K562 (cell line): Measurements from ENCODE around the gene PHB1. TPM values are rescaled to one million over a fixed set of nuclear protein-coding genes. Genes with fewer than 3 reads are reported as not detected.

Experiments
- CEBPB ChIP-seq: fragments of 450-650 bp; IDR thresholded peaks from 2 replicates; pipeline ENCODE4 v1.6.1; 2016; ENCODE audit warnings: missing genetic modification characterization, missing compliant biosample characterization
- CHD1 ChIP-seq: fragments of 200-600 bp; sonication (generic); IDR thresholded peaks from one replicate; pipeline ENCODE4 v1.6.1; 2012; ENCODE audit warnings: mild to moderate bottlenecking, moderate library complexity, low read length, inconsistent platforms
- CREB3L1 ChIP-seq: fragments of 450-650 bp; IDR thresholded peaks from 2 replicates; pipeline ENCODE4 v1.6.1; 2014; ENCODE audit warnings: low read depth, mild to moderate bottlenecking, moderate library complexity, borderline replicate concordance
- HES1 ChIP-seq: fragments of 450-650 bp; IDR thresholded peaks from 2 replicates; pipeline ENCODE4 v1.6.1; 2016; ENCODE audit warnings: low read depth, mild to moderate bottlenecking, moderate library complexity
- KLF6 ChIP-seq: fragments of 250-450 bp; sonication (Bioruptor Pico); IDR thresholded peaks from 2 replicates; pipeline ENCODE4 v1.4.0; 2020; ENCODE audit warnings: mild to moderate bottlenecking, moderate library complexity, borderline replicate concordance
- NCOA1 ChIP-seq: fragments of 450-650 bp; IDR thresholded peaks from 2 replicates; pipeline ENCODE4 v1.6.1; 2016; ENCODE audit warnings: low read depth
- NFE2L1 ChIP-seq: fragments of 450-650 bp; IDR thresholded peaks from 2 replicates; pipeline ENCODE4 v1.6.1; 2016; ENCODE audit warnings: missing genetic modification characterization, low read depth, mild to moderate bottlenecking, missing compliant biosample characterization, moderate library complexity, borderline replicate concordance
- POLR2H ChIP-seq: IDR thresholded peaks from 2 replicates; pipeline ENCODE4 v1.6.1; 2016; ENCODE audit warnings: missing genetic modification characterization, low read depth, mild to moderate bottlenecking, control low read depth, missing compliant biosample characterization, moderate library complexity
- SREBF1 ChIP-seq: fragments of 150-350 bp; IDR thresholded peaks from 2 replicates; pipeline ENCODE4 v1.6.1; 2014; ENCODE audit warnings: antibody characterized with exemption, low read depth, low read length, borderline replicate concordance
- THAP12 ChIP-seq: fragments of 250-450 bp; sonication (Bioruptor Pico); IDR thresholded peaks from 2 replicates; pipeline ENCODE4 v1.9.0; 2021; ENCODE audit warnings: mild to moderate bottlenecking, inconsistent platforms
- ZBTB26 ChIP-seq: fragments of 450-650 bp; formaldehyde crosslinking; IDR thresholded peaks from 2 replicates; pipeline ENCODE4 v1.4.0; 2022; ENCODE audit warnings: missing genetic modification characterization
- ZBTB49 ChIP-seq: sonication (generic); formaldehyde crosslinking; IDR thresholded peaks from 2 replicates; pipeline ENCODE4 v1.8.0; 2022; ENCODE audit warnings: missing genetic modification reagents, mild to moderate bottlenecking, borderline replicate concordance
- ZNF212 ChIP-seq: fragments of 450-650 bp; formaldehyde crosslinking; IDR thresholded peaks from 2 replicates; pipeline ENCODE4 v1.4.0; 2020; ENCODE audit warnings: mild to moderate bottlenecking
- ZNF282 ChIP-seq: sonication (generic); formaldehyde crosslinking; IDR thresholded peaks from 2 replicates; pipeline ENCODE4 v1.8.1; 2023; ENCODE audit warnings: missing genetic modification reagents
- ZNF449 ChIP-seq: fragments of 250-450 bp; sonication (Bioruptor Pico); IDR thresholded peaks from 2 replicates; pipeline ENCODE4 v1.8.0; 2022; ENCODE audit warnings: moderate library complexity, mild to moderate bottlenecking, inconsistent platforms
- polyA plus RNA-seq, 8 experiments: library from polyadenylated mRNA; depleted of rRNA in 4 of 8; stranded (reverse) in 5 of 8; unstranded in 3 of 8; fragments of >200 nt; fragmentation: Nextera tagmentation in 2 of 8; fragmentation: Illumina TruSeq in 1 of 8; extraction: Ambion mirVana in 2 of 8; extraction: Trizol in 1 of 8; gene quantifications; 2 replicates each; pipeline versions ENCODE4 v1.2.1 to v1.2.3, GENCODE V29; 2011 to 2014; ENCODE audit warnings: inconsistent platforms in 1 of 8, missing spikeins in 1 of 8
- total RNA-seq, 7 experiments: library from RNA; depleted of rRNA in 6 of 7; stranded (reverse); fragments of >200 nt in 6 of 7; fragmentation: Illumina TruSeq in 2 of 7; extraction: Trizol in 2 of 7; gene quantifications; 2 replicates each; pipeline versions ENCODE4 v1.2.1 to v1.2.3, GENCODE V29; 2011 to 2021; ENCODE audit warnings: low replicate concordance in 1 of 7

PHB1 gene
- total and polyA plus RNA-seq, 9 of the 15 experiments (the other 6 are each of a cell fraction or from before 2014, with no cell fraction given) = 191 to 818 (median 349) TPM

- TF ChIP-seq HES1 = no peak
- TF ChIP-seq SREBF1 = peak; percentile 55; the same call in 1 of the 2 replicates
- no peak for TF ChIP-seq ZNF212 (CRISPR knock-in tag)
- TF ChIP-seq CEBPB (tag) = no peak
- no peak for TF ChIP-seq NCOA1
- peak; percentile 96 for TF ChIP-seq CREB3L1
- 0 out of 2 replicates have a peak, but pooled peaks have one; percentile 4 for TF ChIP-seq ZBTB26 (CRISPR knock-in tag)
- no peak for TF ChIP-seq ZNF449 (CRISPR knock-in tag)
- no peak for TF ChIP-seq ZBTB49 (CRISPR knock-in tag)
- TF ChIP-seq KLF6 = peak; percentile 54; the same call in 1 of the 2 replicates
- TF ChIP-seq THAP12 (CRISPR knock-in tag) = no peak
- TF ChIP-seq ZNF282 = no peak
- no peak for TF ChIP-seq CHD1
- TF ChIP-seq POLR2H (tag) = no peak
- TF ChIP-seq NFE2L1 (tag) = no peak
Measured at GRCh38 chr17:49414622-49415350, at the start of gene PHB1 (continued).
